K562 (cell line): ENCODE results near the gene SIRT7. TPM values are rescaled to one million over a fixed set of nuclear protein-coding genes. Genes with fewer than 3 reads are reported as not detected.

ENCODE experiments used
- CREBBP ChIP-seq: IDR thresholded peaks from one replicate; pipeline ENCODE4 v1.6.1; 2012; ENCODE audit warnings: low read depth, mild to moderate bottlenecking, control low read depth, inconsistent platforms, low read length
- E2F3 ChIP-seq: fragments of 250-450 bp; sonication (Bioruptor Pico); IDR thresholded peaks from 2 replicates; pipeline ENCODE4 v1.4.0; 2020; ENCODE audit warnings: mild to moderate bottlenecking
- ETS1 ChIP-seq: conservative IDR thresholded peaks from 2 replicates; pipeline ENCODE4 v1.6.1; 2011; ENCODE audit warnings: low read depth, mild to moderate bottlenecking, low read length; ENCODE audit not compliant: control insufficient read depth
- KAT7 ChIP-seq: sonication (generic); formaldehyde crosslinking; IDR thresholded peaks from 2 replicates; pipeline ENCODE4 v1.8.0; 2022; ENCODE audit warnings: missing genetic modification reagents, mild to moderate bottlenecking, borderline replicate concordance
- KDM1A ChIP-seq, 2 experiments: fragments of 450-650 bp; IDR thresholded peaks; 2 replicates each; pipeline ENCODE4 v1.6.1; 2016; ENCODE audit warnings: mild to moderate bottlenecking in 2 of 2
- KHSRP ChIP-seq: fragments of 450-650 bp; IDR thresholded peaks from 2 replicates; pipeline ENCODE4 v1.6.1; 2017
- NCOA1 ChIP-seq: fragments of 450-650 bp; IDR thresholded peaks from 2 replicates; pipeline ENCODE4 v1.6.1; 2016; ENCODE audit warnings: low read depth
- NFE2 ChIP-seq: IDR thresholded peaks from 2 replicates; pipeline ENCODE4 v1.6.1; 2014; ENCODE audit warnings: antibody characterized with exemption, low read depth
- NR1H2 ChIP-seq: sonication (generic); formaldehyde crosslinking; IDR thresholded peaks from 2 replicates; pipeline ENCODE4 v1.4.0; 2020; ENCODE audit warnings: mild to moderate bottlenecking, missing genetic modification reagents
- POLR2A ChIP-seq: fragments of 450-650 bp; conservative IDR thresholded peaks from 2 replicates; pipeline ENCODE4 v1.6.1; 2016
- POLR2G ChIP-seq: fragments of 200-400 bp; formaldehyde crosslinking; IDR thresholded peaks from 2 replicates; pipeline ENCODE4 v1.6.1; 2017; ENCODE audit warnings: low read depth, mild to moderate bottlenecking, antibody characterized with exemption, low read length, moderate library complexity
- RBBP5 ChIP-seq: fragments of 200-600 bp; sonication (generic); IDR thresholded peaks from 2 replicates; pipeline ENCODE4 v1.6.1; 2012; ENCODE audit warnings: borderline replicate concordance, mild to moderate bottlenecking, low read length, control low read depth, inconsistent platforms; ENCODE audit not compliant: insufficient read depth, poor library complexity, severe bottlenecking
- RBM34 ChIP-seq: fragments of 200-400 bp; formaldehyde crosslinking; IDR thresholded peaks from 2 replicates; pipeline ENCODE4 v1.6.1; 2018; ENCODE audit warnings: low read length, borderline replicate concordance; ENCODE audit not compliant: insufficient read depth
- SIN3A ChIP-seq, 2 experiments: fragments of 150-350 bp in 1 of 2; IDR thresholded peaks; 2 replicates each; pipeline ENCODE4 v1.6.1; 2011 to 2016; ENCODE audit warnings: borderline replicate concordance in 2 of 2, low read depth in 2 of 2, low read length in 2 of 2, mild to moderate bottlenecking in 2 of 2, moderate library complexity in 2 of 2; ENCODE audit not compliant: control insufficient read depth in 1 of 2
- SREBF1 ChIP-seq: fragments of 150-350 bp; IDR thresholded peaks from 2 replicates; pipeline ENCODE4 v1.6.1; 2014; ENCODE audit warnings: antibody characterized with exemption, low read depth, low read length, borderline replicate concordance
- TAF7 ChIP-seq: fragments of 450-650 bp; IDR thresholded peaks from 2 replicates; pipeline ENCODE4 v1.6.1; 2016; ENCODE audit warnings: missing genetic modification characterization, missing compliant biosample characterization
- TEAD4 ChIP-seq, 2 experiments: sonication (generic) in 1 of 2; formaldehyde crosslinking in 1 of 2; IDR thresholded peaks; 2 replicates each; pipeline versions ENCODE4 v1.6.1 to v1.8.0; 2012 to 2022; ENCODE audit warnings: borderline replicate concordance in 1 of 2, inconsistent platforms in 1 of 2, low read length in 1 of 2, mild to moderate bottlenecking in 1 of 2, missing genetic modification reagents in 1 of 2
- ZBTB9 ChIP-seq: fragments of 450-650 bp; formaldehyde crosslinking; IDR thresholded peaks from 2 replicates; pipeline ENCODE4 v1.4.0; 2020; ENCODE audit warnings: mild to moderate bottlenecking, moderate library complexity
- ZFX ChIP-seq: sonication (generic); formaldehyde crosslinking; IDR thresholded peaks from 2 replicates; pipeline ENCODE4 v1.8.0; 2022; ENCODE audit warnings: mild to moderate bottlenecking, missing genetic modification reagents, moderate library complexity
- ZNF143 ChIP-seq: sonication (generic); formaldehyde crosslinking; IDR thresholded peaks from 2 replicates; pipeline ENCODE4 v1.9.0; 2022; ENCODE audit warnings: mild to moderate bottlenecking, missing genetic modification reagents
- polyA plus RNA-seq, 8 experiments: library from polyadenylated mRNA; depleted of rRNA in 4 of 8; stranded (reverse) in 5 of 8; unstranded in 3 of 8; fragments of >200 nt; fragmentation: Nextera tagmentation in 2 of 8; fragmentation: Illumina TruSeq in 1 of 8; extraction: Ambion mirVana in 2 of 8; extraction: Trizol in 1 of 8; gene quantifications; 2 replicates each; pipeline versions ENCODE4 v1.2.1 to v1.2.3, GENCODE V29; 2011 to 2014; ENCODE audit warnings: inconsistent platforms in 1 of 8, missing spikeins in 1 of 8
- total RNA-seq, 7 experiments: library from RNA; depleted of rRNA in 6 of 7; stranded (reverse); fragments of >200 nt in 6 of 7; fragmentation: Illumina TruSeq in 2 of 7; extraction: Trizol in 2 of 7; gene quantifications; 2 replicates each; pipeline versions ENCODE4 v1.2.1 to v1.2.3, GENCODE V29; 2011 to 2021; ENCODE audit warnings: low replicate concordance in 1 of 7
- TF ChIP-seq, protein P1 (sequence below): fragments of 250-450 bp; sonication (Bioruptor Pico); IDR thresholded peaks from 2 replicates; pipeline ENCODE4 v1.5.0; 2020; ENCODE audit warnings: mild to moderate bottlenecking, borderline replicate concordance
- TF ChIP-seq, protein P2 (sequence below): IDR thresholded peaks from 2 replicates; pipeline ENCODE4 v1.6.1; 2011; ENCODE audit not compliant: insufficient read length; ENCODE audit errors: extremely low read depth

The SIRT7 gene
- total and polyA plus RNA-seq, 9 of the 15 experiments (the other 6 are each of a cell fraction or from before 2014, with no cell fraction given) = 1.6 to 54.8 (median 20.3) TPM

GRCh38 chr17:81871387-81872230, 46.4 kb downstream of the SIRT7 start (continued):
- TF ChIP-seq POLR2G (peak; percentile 91), E2F3 (CRISPR knock-in tag) (peak; percentile 81), SREBF1 (no peak), ZNF143 (CRISPR knock-in tag) (peak; percentile 61), RBBP5 (peak; percentile 73), ETS1 (peak; percentile 71), ZBTB9 (CRISPR knock-in tag) (peak; percentile 77; the same call in 1 of the 2 replicates), KAT7 (peak; percentile 98), POLR2A (peak; percentile 75), KDM1A (IDR thresholded peaks at IDR 0.05) (no peak), SIN3A (IDR thresholded peaks at IDR 0.05; ENCODE audit: borderline replicate concordance in 2 of 2, control insufficient read depth in 1 of 2, low read depth in 2 of 2, low read length in 2 of 2) (peak in 1 of 2 experiments; percentile 59; a peak in 2 of 4 replicates), KHSRP (no peak), CREBBP (no peak), TEAD4 (IDR thresholded peaks at IDR 0.05; ENCODE audit: low read length) (no peak), TEAD4 (CRISPR knock-in tag; IDR thresholded peaks at IDR 0.05; ENCODE audit: borderline replicate concordance) (peak; percentile 53; the same call in 1 of the 2 replicates), TAF7 (tag) (no peak), ZFX (peak; percentile 99), NFE2 (no peak), NR1H2 (CRISPR knock-in tag) (peak; percentile 83; the same call in 1 of the 2 replicates), NCOA1 (peak; percentile 10; the same call in 1 of the 2 replicates), RBM34 (no peak)
- TF ChIP-seq, protein P1, sequence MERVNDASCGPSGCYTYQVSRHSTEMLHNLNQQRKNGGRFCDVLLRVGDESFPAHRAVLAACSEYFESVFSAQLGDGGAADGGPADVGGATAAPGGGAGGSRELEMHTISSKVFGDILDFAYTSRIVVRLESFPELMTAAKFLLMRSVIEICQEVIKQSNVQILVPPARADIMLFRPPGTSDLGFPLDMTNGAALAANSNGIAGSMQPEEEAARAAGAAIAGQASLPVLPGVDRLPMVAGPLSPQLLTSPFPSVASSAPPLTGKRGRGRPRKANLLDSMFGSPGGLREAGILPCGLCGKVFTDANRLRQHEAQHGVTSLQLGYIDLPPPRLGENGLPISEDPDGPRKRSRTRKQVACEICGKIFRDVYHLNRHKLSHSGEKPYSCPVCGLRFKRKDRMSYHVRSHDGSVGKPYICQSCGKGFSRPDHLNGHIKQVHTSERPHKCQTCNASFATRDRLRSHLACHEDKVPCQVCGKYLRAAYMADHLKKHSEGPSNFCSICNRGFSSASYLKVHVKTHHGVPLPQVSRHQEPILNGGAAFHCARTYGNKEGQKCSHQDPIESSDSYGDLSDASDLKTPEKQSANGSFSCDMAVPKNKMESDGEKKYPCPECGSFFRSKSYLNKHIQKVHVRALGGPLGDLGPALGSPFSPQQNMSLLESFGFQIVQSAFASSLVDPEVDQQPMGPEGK (CRISPR knock-in tag) = no peak
- TF ChIP-seq, protein P2, sequence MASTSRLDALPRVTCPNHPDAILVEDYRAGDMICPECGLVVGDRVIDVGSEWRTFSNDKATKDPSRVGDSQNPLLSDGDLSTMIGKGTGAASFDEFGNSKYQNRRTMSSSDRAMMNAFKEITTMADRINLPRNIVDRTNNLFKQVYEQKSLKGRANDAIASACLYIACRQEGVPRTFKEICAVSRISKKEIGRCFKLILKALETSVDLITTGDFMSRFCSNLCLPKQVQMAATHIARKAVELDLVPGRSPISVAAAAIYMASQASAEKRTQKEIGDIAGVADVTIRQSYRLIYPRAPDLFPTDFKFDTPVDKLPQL = no peak
